H1 (cell line): Measurements from ENCODE around the gene MASP1.

ENCODE experiments used
- CTCF ChIP-seq, 3 experiments: IDR thresholded peaks; 1 replicate in 2 of 3; 2 replicates in 1 of 3; pipeline versions ENCODE4 v1.5.1 to v1.6.1; 2011; ENCODE audit warnings: low read length in 3 of 3, mild to moderate bottlenecking in 3 of 3, inconsistent platforms in 2 of 3, low read depth in 1 of 3, moderate library complexity in 1 of 3; ENCODE audit not compliant: insufficient read depth in 1 of 3; ENCODE audit errors: control extremely low read depth in 1 of 3
- EP300 ChIP-seq, 2 experiments: IDR thresholded peaks; 1 replicate in 1 of 2; 2 replicates in 1 of 2; pipeline ENCODE4 v1.6.1; 2011 to 2012; ENCODE audit warnings: low read depth in 2 of 2, low read length in 2 of 2, mild to moderate bottlenecking in 2 of 2, borderline replicate concordance in 1 of 2, inconsistent platforms in 1 of 2, moderate library complexity in 1 of 2
- JUND ChIP-seq: IDR thresholded peaks from 2 replicates; pipeline ENCODE4 v1.6.1; 2011; ENCODE audit warnings: mild to moderate bottlenecking, improper control_type of control experiment, low read length
- PHF8 ChIP-seq: fragments of 200-600 bp; sonication (generic); conservative IDR thresholded peaks from 2 replicates; pipeline ENCODE4 v1.7.1; 2012; ENCODE audit warnings: low read depth, mild to moderate bottlenecking, inconsistent platforms, low read length, moderate library complexity
- POLR2A ChIP-seq, 2 experiments: IDR thresholded peaks; 1 replicate in 1 of 2; 2 replicates in 1 of 2; pipeline ENCODE4 v1.6.1; 2011; ENCODE audit warnings: low read depth in 2 of 2, low read length in 2 of 2, mild to moderate bottlenecking in 2 of 2; ENCODE audit errors: control extremely low read depth in 1 of 2
- YY1 ChIP-seq: IDR thresholded peaks from 2 replicates; pipeline ENCODE4 v1.6.1; 2011; ENCODE audit warnings: low read depth, mild to moderate bottlenecking, low read length
- ZNF274 ChIP-seq: IDR thresholded peaks from 2 replicates; pipeline ENCODE4 v1.7.0; 2012; ENCODE audit warnings: low read length, borderline replicate concordance; ENCODE audit errors: extremely low read depth
- TF ChIP-seq, protein P1 (sequence below): IDR thresholded peaks from 2 replicates; pipeline ENCODE4 v1.6.1; 2011; ENCODE audit warnings: low read length, improper control_type of control experiment

DNA sequence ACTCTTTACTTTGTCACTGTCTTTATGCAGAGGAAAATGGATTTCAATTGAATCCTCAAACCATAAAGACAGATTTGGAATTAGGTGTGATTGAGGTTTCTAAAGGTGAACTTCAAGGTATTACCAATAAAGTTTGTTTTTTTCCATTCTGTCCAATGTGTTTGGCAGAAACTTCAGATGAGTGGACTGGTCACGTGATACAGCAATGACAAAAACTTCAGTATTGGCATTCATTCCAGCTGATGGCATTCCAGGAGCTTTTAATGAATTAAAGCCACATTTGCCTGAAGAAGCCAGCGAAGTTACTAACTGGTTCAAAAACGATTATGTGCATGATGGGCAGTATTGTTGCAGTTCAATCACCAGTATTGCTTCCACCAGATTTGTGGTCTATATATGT, 4.5 kb upstream of the MASP1 start:
- TF ChIP-seq EP300 (IDR thresholded peaks at IDR 0.05; ENCODE audit: borderline replicate concordance in 1 of 2, low read depth in 2 of 2, low read length in 2 of 2) (no peak), ZNF274 (no peak), POLR2A (IDR thresholded peaks at IDR 0.05; ENCODE audit: control extremely low read depth in 1 of 2, low read depth in 2 of 2, low read length in 2 of 2) (no peak), CTCF (IDR thresholded peaks at IDR 0.05; ENCODE audit: control extremely low read depth in 1 of 3, insufficient read depth in 1 of 3, low read depth in 1 of 3, low read length in 3 of 3) (no peak), PHF8 (no peak), JUND (no peak), YY1 (no peak)
- TF ChIP-seq, protein P1, sequence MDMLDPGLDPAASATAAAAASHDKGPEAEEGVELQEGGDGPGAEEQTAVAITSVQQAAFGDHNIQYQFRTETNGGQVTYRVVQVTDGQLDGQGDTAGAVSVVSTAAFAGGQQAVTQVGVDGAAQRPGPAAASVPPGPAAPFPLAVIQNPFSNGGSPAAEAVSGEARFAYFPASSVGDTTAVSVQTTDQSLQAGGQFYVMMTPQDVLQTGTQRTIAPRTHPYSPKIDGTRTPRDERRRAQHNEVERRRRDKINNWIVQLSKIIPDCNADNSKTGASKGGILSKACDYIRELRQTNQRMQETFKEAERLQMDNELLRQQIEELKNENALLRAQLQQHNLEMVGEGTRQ, result no peak
